Pancreas (tissue), 10 donors: ENCODE measurements around the gene NPR3. TPM values are rescaled to one million over a fixed set of nuclear protein-coding genes. Genes with fewer than 3 reads are reported as not detected.
A peak's percentile ranks its signal among the peaks of the same experiment; 100 is the strongest.
"Not testable (repeated sequence)": the region's sequence is repeated elsewhere in the genome, so short reads cannot be mapped to it uniquely, and the experiment has no call there.

ENCODE experiments used
- ATAC-seq, 4 donors: fragments of 200-7000 bp; cut with Tn5 transposase; one replicate each; pipeline versions ENCODE4 v1.8.0 to v1.9.1; 2020; ENCODE audit warnings: mild to moderate bottlenecking in 4 of 4, moderate library complexity in 4 of 4
- DNase-seq, 6 donors: peaks; one replicate each; pipeline ENCODE4 v3.0.0-alpha.2; 2020
- FAIRE-seq: peaks from 2 replicates; lab custom pipeline; 2012; peaks lifted over from hg19 to GRCh38; lab: Jason Lieb, UNC
- H3K27ac ChIP-seq, 4 donors: fragments of 200-600 bp; sonication (generic); 1 replicate in 3 of 4; 2 replicates in 1 of 4; pipeline versions ENCODE4 v1.5.0 to v1.8.0; 2020
- H3K27me3 ChIP-seq, 4 donors: fragments of 200-600 bp; one replicate each; pipeline ENCODE4 v1.8.0; 2021
- H3K36me3 ChIP-seq, 3 donors: fragments of 200-600 bp; sonication (generic) in 1 of 3; one replicate each; pipeline versions ENCODE4 v1.5.0 to v1.8.0; 2020 to 2021
- H3K4me1 ChIP-seq, 3 donors: fragments of 200-600 bp; one replicate each; pipeline ENCODE4 v1.8.0; 2021
- H3K4me3 ChIP-seq, 4 donors: fragments of 200-600 bp; sonication (generic) in 2 of 4; one replicate each; pipeline versions ENCODE4 v1.5.0 to v1.8.0; 2020 to 2021
- H3K9me3 ChIP-seq, 4 donors: fragments of 200-600 bp; one replicate each; pipeline ENCODE4 v1.8.0; 2021
- CTCF ChIP-seq, 4 donors: fragments of 200-600 bp; sonication (generic) in 3 of 4; IDR thresholded peaks; one replicate each; pipeline versions ENCODE4 v1.5.0 to v1.8.0; 2021; ENCODE audit warnings: antibody characterized with exemption in 4 of 4
- WGBS, 2 donors: extraction: QIAGEN DNeasy Blood & Tissue Kit; methylation state at CpG; one replicate each; pipeline ENCODE4 v1.1.7; 2013; 5-methylcytosine and 5-hydroxymethylcytosine counted together
- intact Hi-C, 3 donors: fragments of 100-400 bp; cut with DNase I; formaldehyde crosslinking; loops; one replicate each; pipeline versions ENCODE4 v1.11.1 to v1.14.2; 2022
- polyA plus RNA-seq, 2 donors: library from polyadenylated mRNA; stranded (reverse); fragments of 200-250 nt; gene quantifications; one replicate each; pipeline ENCODE4 v1.2.3, GENCODE V29; 2013
- total RNA-seq, 6 donors: library from RNA; stranded (reverse); fragmentation: NEBNext Ultra II Directional in 4 of 6; extraction: Animal tissue kit (Norgen Biotek cat#: 25700) in 4 of 6; gene quantifications; one replicate each; pipeline versions ENCODE4 v1.2.1 to v1.2.4, GENCODE V29; 2021 to 2023
- donor health status: healthy with polysubstance abuse.
- donor health status: DM: no; HTN: no; CAD: no; lungs with moderate emphysema.
- donor health status: DM: no; HTN: no; CAD: no.
- donor health status: control.
- donor health status: control.
- donor health status: Bipolar disorder and iron deficiency.
- donor health status: DM: yes; HTN: yes; CAD: no.
- donor health status: DM: no; HTN: no; CAD: no.
- donor health status: DM: no; HTN: no; CAD: no.
- donor health status: DM: yes; HTN: yes; CAD: no.

The NPR3 gene
- total and polyA plus RNA-seq, 8 donors, result 0.25 to 1.3 (median 0.54) TPM

- no peaks in the 10 kb centered on the region for H3K9me3 ChIP-seq
- H3K27ac ChIP-seq, result no peak overlapping the region
- WGBS, 2 donors, result 40 to 71% methylated on average over 2 of the region's 2 CpGs
- DNase-seq (no peak), FAIRE-seq (no peak), ATAC-seq (peak in 1 of 4 donors; percentile 16)
- TF ChIP-seq CTCF (IDR thresholded peaks at IDR 0.05), result no peak
- peaks cover 0 to 7% (median 0%) of the 10 kb centered on the region in 4 donors for H3K27me3 ChIP-seq
- H3K4me3 ChIP-seq, result no peak overlapping the region
- no peaks in the 10 kb centered on the region for H3K4me1 ChIP-seq
- intact Hi-C loops, result no loop called here
- no peaks in the 10 kb centered on the region for H3K36me3 ChIP-seq
Observed at GRCh38 chr5:32790411-32790951, 79.4 kb downstream of the NPR3 start.

DNA sequence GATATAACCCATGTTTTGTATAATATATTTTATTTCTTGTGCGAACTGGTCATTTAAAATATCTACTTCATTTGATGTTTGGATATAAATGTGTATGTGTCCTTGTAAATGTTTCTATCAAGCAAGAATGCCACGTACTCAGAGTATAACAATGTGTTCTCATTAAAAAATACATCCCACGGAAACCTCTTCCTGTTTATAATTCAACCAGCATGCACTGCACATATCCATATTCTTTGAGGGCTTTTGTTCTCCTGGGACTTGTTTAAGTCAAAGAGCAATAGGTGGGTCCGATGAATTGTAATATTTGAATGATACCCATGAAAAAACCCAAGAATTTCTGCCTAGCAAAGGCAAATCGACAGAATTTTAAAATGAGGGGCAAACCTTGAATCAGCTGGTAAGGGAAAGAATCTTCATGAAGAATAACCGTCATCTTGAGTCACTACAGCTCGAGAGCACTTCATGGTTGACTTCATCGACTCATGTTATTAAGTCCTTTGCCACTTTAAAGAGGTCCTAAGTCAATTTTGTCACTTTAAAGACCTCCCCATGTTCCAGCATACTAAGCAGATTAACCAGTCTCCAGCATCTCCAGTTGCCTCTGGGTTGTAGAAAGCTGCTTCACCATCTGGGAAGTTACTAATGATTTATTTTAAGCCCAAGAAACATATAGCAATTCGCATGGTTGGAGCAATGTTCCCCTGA, 80.6 kb downstream of the NPR3 start:
- 63 to 67% methylated on average over 9 of the region's 9 CpGs for WGBS, 2 donors
- no peak for TF ChIP-seq CTCF (IDR thresholded peaks at IDR 0.05)
- Histone ChIP-seq H3K4me1 (no peaks in the 10 kb centered on the region), H3K4me3 (no peak overlapping the region), H3K36me3 (no peaks in the 10 kb centered on the region), H3K9me3 (no peaks in the 10 kb centered on the region), H3K27me3 (peaks cover 0 to 4% (median 0%) of the 10 kb centered on the region in 4 donors), H3K27ac (no peak overlapping the region)
- ATAC-seq (no peak), DNase-seq (no peak), FAIRE-seq (no peak)
- intact Hi-C loops, result no loop called here

DNA sequence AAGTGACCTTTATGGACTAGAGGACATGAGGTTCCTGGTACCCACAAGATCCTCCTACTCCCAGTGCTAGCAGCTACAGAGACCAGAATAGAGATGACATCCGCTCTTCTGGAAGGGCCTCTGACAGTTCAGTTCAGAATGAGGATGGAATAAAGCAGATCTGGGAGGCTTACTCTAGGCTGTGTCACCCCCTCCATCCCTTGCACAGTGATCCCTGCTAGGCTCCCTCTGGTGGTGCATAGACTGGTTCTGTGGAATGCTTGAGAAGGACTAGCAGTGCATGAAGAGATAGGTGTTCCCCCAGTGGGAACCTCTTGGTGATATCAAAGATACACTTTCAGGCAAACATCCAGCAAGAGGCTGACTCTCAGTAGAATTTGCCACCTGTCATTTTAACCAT, 83.0 kb downstream of the NPR3 start:
- H3K27ac ChIP-seq, result no peak overlapping the region
- ATAC-seq, result no peak
- intact Hi-C loops, result no loop called here
- no peaks in the 10 kb centered on the region for H3K36me3 ChIP-seq
- H3K9me3 ChIP-seq, result no peaks in the 10 kb centered on the region
- no peak overlapping the region for H3K4me3 ChIP-seq
- no peak for DNase-seq
- H3K27me3 ChIP-seq, result no peaks in the 10 kb centered on the region
- TF ChIP-seq CTCF (IDR thresholded peaks at IDR 0.05), result no peak
- no peaks in the 10 kb centered on the region for H3K4me1 ChIP-seq
- no peak for FAIRE-seq
- 80 to 83% methylated on average over 1 of the region's 1 CpG for WGBS, 2 donors

DNA sequence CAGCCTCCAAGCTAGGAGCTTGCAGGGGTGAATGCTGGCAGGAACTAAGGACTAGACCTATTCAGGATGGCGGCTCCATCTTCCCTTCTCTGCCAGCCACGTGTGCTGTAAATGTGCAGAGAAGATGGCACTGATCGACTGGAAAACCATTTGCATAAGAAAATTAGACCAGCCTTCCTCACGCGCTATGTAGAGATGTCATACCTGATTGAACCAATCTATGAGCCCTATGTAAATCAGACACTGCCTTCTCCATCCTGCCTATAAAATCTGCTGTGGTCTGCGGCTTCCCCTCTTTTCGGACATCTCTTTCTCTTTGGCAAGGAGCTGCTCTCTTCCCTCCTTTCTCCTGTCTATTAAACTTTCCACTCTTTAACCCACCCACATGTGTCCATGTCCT, 91.6 kb downstream of the NPR3 start:
- ATAC-seq (no peak), DNase-seq (no peak), FAIRE-seq (no peak)
- Histone ChIP-seq H3K4me3 (no peak overlapping the region), H3K27me3 (no peaks in the 10 kb centered on the region), H3K27ac (no peak overlapping the region), H3K36me3 (no peaks in the 10 kb centered on the region), H3K4me1 (no peaks in the 10 kb centered on the region), H3K9me3 (no peaks in the 10 kb centered on the region)
- WGBS, 2 donors, result 78 to 80% methylated on average over 7 of the region's 7 CpGs
- TF ChIP-seq CTCF (IDR thresholded peaks at IDR 0.05), result no peak
- intact Hi-C loops, result no loop called here

GRCh38 chr5:32803656-32804055, 92.5 kb downstream of the NPR3 start:
- WGBS, 2 donors, result 56 to 78% methylated on average over 3 of the region's 3 CpGs
- Histone ChIP-seq H3K9me3 (no peaks in the 10 kb centered on the region), H3K27ac (no peak overlapping the region), H3K36me3 (no peaks in the 10 kb centered on the region), H3K4me1 (no peaks in the 10 kb centered on the region), H3K4me3 (no peak overlapping the region), H3K27me3 (no peaks in the 10 kb centered on the region)
- no peak for TF ChIP-seq CTCF (IDR thresholded peaks at IDR 0.05)
- ATAC-seq (no peak), FAIRE-seq (no peak), DNase-seq (no peak)
- intact Hi-C loops, result no loop called here

GRCh38 chr5:32805462-32805861, 94.3 kb downstream of the NPR3 start:
- H3K9me3 ChIP-seq, intact Hi-C loops, FAIRE-seq, H3K27ac ChIP-seq, H3K4me3 ChIP-seq, H3K27me3 ChIP-seq, ATAC-seq, H3K36me3 ChIP-seq, H3K4me1 ChIP-seq, DNase-seq: not testable (repeated sequence)
- 79 to 85% methylated on average over 1 of the region's 1 CpG for WGBS, 2 donors
